ENCODE results near the gene RBBP8NL. TPM values are rescaled to one million over a fixed set of nuclear protein-coding genes. Genes with fewer than 3 reads are reported as not detected.

Gene RBBP8NL
- total RNA-seq, 1 experiment from 2014 or later = 1.5 TPM

GRCh38 chr20:62436692-62437091 is 9.4 kb upstream of the RBBP8NL start (continued):
- TF ChIP-seq SP1 (CRISPR knock-in tag; conservative IDR thresholded peaks at IDR 0.05) = no peak

- Mint-ChIP-seq H3K4me1 (peaks cover 17% of the 10 kb centered on the region), H3K36me3 (no peaks in the 10 kb centered on the region), H3K4me3 (no peak overlapping the region), H3K9me3 (no peaks in the 10 kb centered on the region; the same call in 1 of the 2 replicates), H3K27ac (peak overlapping the region; percentile 13; the same call in 1 of the 2 replicates), H3K27me3 (ENCODE audit: low read depth) (no peaks in the 10 kb centered on the region; the same call in none of the 2 replicates)
- DNase-seq (ENCODE audit: low spot score) (no peak), ATAC-seq (no peak)
- CTCF ChIA-PET = interaction anchor here (1.2 kb wide), 1 partner anchor 24 kb away, joined by 3 read pairs; no protein-coding TSS in a partner anchor
- TF ChIP-seq ZNF219 (CRISPR knock-in tag; IDR thresholded peaks at IDR 0.05; ENCODE audit: borderline replicate concordance) (no peak), ZNF138 (CRISPR knock-in tag; conservative IDR thresholded peaks at IDR 0.05) (no peak), ZNF671 (CRISPR knock-in tag; IDR thresholded peaks at IDR 0.05) (no peak), OVOL2 (CRISPR knock-in tag; IDR thresholded peaks at IDR 0.05; ENCODE audit: borderline replicate concordance) (no peak)
- POLR2A ChIA-PET = no interaction called here
Observed at GRCh38 chr20:62433658-62434497, 6.5 kb upstream of the RBBP8NL start.

DNA sequence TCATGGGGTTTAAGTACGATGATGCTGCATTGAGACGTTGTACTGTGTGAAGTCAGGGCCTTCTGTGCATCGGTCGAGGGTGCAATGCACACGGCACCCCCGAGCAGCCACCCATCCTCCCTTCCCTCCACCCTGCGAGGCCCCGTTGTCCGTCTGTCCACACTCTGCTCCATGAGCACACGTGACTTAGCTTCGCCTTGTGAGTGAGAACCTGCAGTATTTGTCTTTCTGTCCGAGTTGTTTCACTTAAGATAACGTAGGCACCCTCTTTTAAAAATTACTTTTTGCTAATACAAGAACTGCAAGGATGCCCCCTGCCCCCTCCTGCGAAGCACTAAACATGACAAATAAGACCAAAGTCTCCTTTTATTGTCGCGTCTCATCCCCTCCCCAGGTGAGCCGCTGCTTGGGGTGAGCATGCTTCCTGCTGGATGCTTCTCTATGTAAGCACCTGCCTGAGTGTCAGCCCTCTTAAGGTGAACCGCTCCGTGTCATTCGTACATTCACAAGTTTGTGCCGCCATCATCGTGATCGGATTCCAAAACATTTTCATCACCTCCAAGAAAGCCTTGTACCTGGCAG is 3.6 kb upstream of the RBBP8NL start:
- Mint-ChIP-seq H3K36me3 (no peaks in the 10 kb centered on the region), H3K9me3 (no peaks in the 10 kb centered on the region), H3K27me3 (ENCODE audit: low read depth) (no peaks in the 10 kb centered on the region; the same call in none of the 2 replicates), H3K4me3 (no peak overlapping the region), H3K27ac (no peak overlapping the region; the same call in 1 of the 2 replicates), H3K4me1 (peaks cover 36% of the 10 kb centered on the region)
- ATAC-seq (no peak), DNase-seq (ENCODE audit: low spot score) (no peak)
- CTCF ChIA-PET = interaction anchor here (2.0 kb wide), 1 partner anchor 21 kb away, joined by 6 read pairs; no protein-coding TSS in a partner anchor
- POLR2A ChIA-PET = no interaction called here
- TF ChIP-seq USF2 (CRISPR knock-in tag; IDR thresholded peaks at IDR 0.05) = 0 out of 2 replicates have a peak, but pooled peaks have one; percentile 41
- TF ChIP-seq NR2C2 (CRISPR knock-in tag; IDR thresholded peaks at IDR 0.05) = no peak

DNA sequence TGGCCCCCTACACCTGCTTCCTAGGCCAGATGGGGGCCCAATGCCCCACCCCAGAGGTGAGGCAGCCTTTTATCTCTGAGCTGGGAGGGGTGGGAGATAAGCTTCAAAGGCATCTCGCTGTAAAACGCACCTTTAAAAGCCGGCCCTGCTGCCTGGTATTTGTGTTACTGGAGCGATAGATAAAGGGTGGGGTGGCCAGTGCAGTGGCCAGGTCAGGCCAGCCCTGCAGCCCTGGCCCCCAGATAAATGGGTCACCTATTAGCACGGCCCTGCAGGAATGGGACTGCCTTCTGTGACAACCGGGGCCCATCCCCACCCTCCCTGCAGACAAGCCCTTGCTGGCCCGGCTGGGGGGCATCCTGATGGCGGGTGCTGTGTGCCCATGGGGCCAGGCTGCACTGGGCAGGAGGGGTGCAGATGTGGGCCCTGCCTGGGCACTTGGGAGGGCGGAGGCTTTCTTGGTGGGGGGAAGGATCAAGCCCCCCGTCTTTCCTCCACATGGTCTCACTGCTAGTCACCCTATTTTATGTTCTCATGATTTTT is 3.0 kb upstream of the RBBP8NL start:
- Mint-ChIP-seq H3K4me1 (peaks cover 36% of the 10 kb centered on the region), H3K27ac (no peak overlapping the region; the same call in 1 of the 2 replicates), H3K27me3 (ENCODE audit: low read depth) (no peaks in the 10 kb centered on the region; the same call in none of the 2 replicates), H3K9me3 (no peaks in the 10 kb centered on the region), H3K36me3 (no peaks in the 10 kb centered on the region), H3K4me3 (no peak overlapping the region)
- POLR2A ChIA-PET = no interaction called here
- DNase-seq (ENCODE audit: low spot score) (no peak), ATAC-seq (no peak)
- TF ChIP-seq ZBTB43 (CRISPR knock-in tag; IDR thresholded peaks at IDR 0.05) (no peak), ZMAT4 (CRISPR knock-in tag; IDR thresholded peaks at IDR 0.05) (no peak), MLX (CRISPR knock-in tag; IDR thresholded peaks at IDR 0.05) (no peak), ZNF416 (CRISPR knock-in tag; IDR thresholded peaks at IDR 0.05) (no peak), JAZF1 (CRISPR knock-in tag; IDR thresholded peaks at IDR 0.05) (no peak), ZNF232 (CRISPR knock-in tag; IDR thresholded peaks at IDR 0.05) (no peak), SMAD4 (CRISPR knock-in tag; IDR thresholded peaks at IDR 0.05) (no peak), ZBTB21 (CRISPR knock-in tag; IDR thresholded peaks at IDR 0.05; ENCODE audit: borderline replicate concordance) (no peak)
- CTCF ChIA-PET = interaction anchor here (0.7 to 2.0 kb wide), 2 partner anchors 20 to 65 kb away, joined by 3 to 6 read pairs; no protein-coding TSS in a partner anchor

Data from WTC11 (cell line).